Measurements from ENCODE around the gene LRRC25.

- TF ChIP-seq CTCF (IDR thresholded peaks at IDR 0.05) (no peak), POLR2AphosphoS5 (IDR thresholded peaks at IDR 0.05) (no peak), POLR2A (IDR thresholded peaks at IDR 0.05) (no peak)
Observed at GRCh38 chr19:18384775-18385174, 12.6 kb downstream of the LRRC25 start.

Measured in prostate gland (tissue), 2 donors.